GM18505 (cell line): ENCODE measurements around the gene STKLD1.
"Not testable (repeated sequence)": the region's sequence is repeated elsewhere in the genome, so short reads cannot be mapped to it uniquely, and the experiment has no call there.

Source experiments
- ATAC-seq: cut with Tn5 transposase; IDR thresholded peaks from one replicate; pipeline ENCODE4 v1.9.1; 2021; ENCODE audit not compliant: unreplicated experiment
- POLR2A ChIP-seq: IDR thresholded peaks from 4 replicates; pipeline ENCODE4 v1.6.1; 2011; ENCODE audit warnings: borderline replicate concordance; ENCODE audit not compliant: insufficient read depth, insufficient read length; ENCODE audit errors: extremely low read depth

Gene STKLD1

DNA sequence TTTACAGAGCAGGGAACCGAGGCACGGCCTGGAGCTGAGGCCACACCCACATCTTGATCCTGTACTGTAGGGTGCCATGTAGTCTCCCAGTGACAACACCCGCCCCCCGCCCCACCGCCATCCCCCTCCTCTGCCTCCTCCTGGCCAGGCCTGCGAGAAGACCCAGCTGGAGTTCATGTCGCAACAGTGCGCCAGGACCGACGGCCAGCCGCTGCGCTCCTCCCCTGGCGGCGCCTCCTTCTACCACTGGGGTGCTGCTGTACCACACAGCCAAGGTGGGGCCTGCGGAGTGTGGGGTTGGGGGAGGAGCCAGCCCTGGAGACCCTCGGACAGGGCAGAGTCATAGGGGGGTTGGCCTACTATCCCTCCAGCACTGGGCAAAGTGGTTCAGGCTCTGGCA is 60.5 kb downstream of the STKLD1 start:
- no peak for TF ChIP-seq POLR2A
- ATAC-seq = no peak

DNA sequence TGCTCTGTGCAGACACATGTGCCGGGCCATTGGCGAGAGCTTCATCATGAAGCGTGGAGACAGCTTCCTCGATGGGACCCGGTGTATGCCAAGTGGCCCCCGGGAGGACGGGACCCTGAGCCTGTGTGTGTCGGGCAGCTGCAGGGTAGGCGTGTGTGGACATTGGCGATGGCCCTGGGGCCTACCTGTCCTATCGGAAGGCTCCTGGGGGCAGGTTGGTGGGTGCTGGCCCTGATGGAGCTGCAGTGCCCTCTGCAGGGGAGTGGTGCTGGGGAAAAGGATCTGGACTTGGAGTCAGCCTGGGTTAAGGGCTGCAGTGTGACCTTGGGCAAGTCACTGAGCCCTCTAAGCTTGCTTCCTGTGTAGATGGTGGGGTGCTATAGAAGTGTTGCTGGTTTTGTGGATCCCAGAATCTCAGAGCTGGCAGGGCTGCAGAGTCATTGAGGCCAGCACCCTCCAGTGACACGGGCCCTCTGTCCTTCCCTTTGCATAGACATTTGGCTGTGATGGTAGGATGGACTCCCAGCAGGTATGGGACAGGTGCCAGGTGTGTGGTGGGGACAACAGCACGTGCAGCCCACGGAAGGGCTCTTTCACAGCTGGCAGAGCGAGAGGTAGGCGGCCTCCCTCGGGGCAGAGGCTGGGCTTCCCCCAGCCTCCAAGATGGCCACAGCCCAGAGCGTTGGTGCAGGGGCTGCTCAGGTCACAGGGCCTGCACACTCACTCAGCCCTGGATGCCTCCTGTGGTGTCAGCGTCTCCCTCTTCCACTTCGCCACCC is 61.8 kb downstream of the STKLD1 start:
- no peak for TF ChIP-seq POLR2A
- ATAC-seq = no peak

DNA sequence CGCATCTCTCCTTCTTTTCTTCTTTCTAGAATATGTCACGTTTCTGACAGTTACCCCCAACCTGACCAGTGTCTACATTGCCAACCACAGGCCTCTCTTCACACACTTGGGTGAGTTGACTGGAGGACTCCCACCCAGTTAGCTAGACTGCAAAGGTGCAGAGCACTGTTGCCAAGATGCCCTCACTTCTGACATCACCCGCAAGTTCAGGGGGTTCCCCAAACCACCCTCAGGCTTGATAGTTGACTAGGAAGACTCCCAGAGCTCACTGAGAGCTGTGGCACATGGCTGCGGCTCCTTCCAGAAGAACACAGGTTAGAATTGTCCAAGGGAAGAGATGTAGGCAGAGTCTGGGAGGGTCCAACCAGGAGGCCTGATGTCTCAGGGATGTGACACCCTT is 63.2 kb downstream of the STKLD1 start:
- TF ChIP-seq POLR2A = no peak
- ATAC-seq = no peak

DNA sequence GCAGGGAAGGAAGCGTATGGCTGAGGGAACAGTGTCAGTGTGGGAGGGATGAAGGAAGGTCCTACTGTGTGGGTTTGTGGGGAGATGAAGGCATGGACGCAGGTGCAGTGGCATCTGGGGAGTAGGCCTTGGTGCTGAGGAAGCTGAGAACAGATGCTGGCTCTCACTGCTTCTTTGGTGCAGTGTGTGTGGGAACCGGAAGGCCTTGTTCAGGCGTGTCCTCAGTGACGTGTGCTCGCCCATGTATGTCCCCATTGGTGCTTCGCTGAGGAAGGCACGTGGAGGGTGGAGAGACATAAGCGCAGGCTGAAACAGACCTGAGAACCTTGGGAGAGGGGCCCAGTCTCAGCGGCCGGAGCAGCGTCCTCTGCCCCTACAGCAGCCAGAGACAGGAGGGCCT is 64.7 kb downstream of the STKLD1 start:
- no peak for TF ChIP-seq POLR2A
- ATAC-seq = no peak

DNA sequence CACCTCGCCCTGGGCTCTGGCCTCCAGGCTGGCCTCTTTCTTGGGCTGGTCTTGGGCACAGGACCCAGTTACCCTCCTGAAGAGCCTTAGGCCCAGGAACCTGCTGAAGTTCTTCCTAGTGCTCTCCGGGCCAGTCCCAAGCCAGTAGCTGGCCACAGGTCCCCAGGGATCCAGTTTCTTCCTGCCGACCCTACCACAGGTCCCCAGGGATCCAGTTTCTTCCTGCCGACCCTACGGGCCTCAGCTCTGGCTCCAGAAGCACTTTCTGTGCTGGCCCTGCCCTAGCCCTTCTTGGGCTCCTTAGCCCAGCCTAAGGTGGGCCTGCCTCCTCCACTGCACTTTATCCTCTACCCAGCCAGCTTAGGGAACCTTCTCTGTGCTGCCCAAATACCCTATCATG is 65.4 kb downstream of the STKLD1 start:
- no peak for TF ChIP-seq POLR2A
- ATAC-seq = no peak

DNA sequence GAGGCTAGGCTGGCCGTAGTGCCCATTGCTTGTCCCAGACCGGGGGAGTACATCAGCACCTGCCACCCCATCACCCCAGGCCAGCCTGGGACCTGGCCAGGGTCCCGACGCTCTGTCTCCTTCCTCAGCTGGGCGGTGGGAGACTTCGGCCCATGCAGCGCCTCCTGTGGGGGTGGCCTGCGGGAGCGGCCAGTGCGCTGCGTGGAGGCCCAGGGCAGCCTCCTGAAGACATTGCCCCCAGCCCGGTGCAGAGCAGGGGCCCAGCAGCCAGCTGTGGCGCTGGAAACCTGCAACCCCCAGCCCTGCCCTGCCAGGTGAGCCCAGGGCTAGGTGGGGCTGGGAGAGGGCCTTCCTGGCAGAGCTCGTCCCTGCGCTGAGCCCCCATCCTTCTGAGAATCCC is 67.1 kb downstream of the STKLD1 start:
- ATAC-seq = no peak
- TF ChIP-seq POLR2A = no peak

DNA sequence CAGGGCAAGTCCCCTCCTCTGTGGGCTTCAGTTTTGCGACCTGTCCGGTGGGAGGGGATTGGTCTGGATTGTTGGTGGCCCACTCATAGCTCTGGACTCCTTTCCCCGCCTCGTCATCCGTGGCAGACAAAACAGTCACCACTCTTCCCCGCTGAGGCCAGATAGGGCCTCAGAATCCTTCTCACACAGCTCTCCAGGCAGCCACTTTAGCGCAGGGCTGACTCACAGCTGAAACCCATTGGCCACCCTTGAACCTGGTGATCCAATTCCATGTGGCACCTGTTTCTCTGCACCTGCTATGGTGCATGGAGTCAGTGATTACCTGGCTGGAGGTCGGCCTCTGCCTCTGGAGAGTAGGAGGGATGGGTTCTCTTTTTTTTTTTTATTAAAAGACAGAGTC is 67.8 kb downstream of the STKLD1 start:
- TF ChIP-seq POLR2A = no peak
- no peak for ATAC-seq

DNA sequence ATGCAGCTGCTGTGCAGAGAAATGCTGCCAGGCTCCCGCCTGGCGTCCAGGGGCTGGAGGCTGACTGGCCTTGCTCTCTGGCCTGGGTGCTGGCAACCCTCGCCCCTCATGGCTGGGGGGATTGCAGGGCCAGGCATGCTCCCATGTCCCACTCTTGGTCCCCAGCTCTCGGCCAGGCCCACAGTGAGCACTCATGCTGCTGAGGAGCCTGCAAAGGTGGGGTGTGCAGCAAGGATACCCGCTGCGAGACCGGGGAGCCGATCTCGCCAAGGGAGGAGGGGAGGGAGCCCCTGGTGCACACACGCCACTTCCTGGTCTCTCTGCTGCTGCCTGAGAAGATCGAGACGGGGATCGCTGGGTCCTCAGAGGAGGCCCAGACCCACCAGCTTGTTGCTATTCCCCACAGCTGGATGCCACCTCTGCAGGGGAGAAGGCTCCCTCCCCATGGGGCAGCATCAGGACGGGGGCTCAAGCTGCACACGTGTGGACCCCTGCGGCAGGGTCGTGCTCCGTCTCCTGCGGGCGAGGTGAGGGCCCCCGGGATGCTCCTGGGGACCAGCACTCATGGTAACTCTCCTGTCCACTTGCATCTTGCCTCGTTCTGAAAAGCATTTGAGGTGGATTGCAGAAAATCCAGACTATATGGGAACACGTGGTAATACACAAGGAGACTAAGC is 69.3 kb downstream of the STKLD1 start:
- TF ChIP-seq POLR2A = no peak
- no peak for ATAC-seq

DNA sequence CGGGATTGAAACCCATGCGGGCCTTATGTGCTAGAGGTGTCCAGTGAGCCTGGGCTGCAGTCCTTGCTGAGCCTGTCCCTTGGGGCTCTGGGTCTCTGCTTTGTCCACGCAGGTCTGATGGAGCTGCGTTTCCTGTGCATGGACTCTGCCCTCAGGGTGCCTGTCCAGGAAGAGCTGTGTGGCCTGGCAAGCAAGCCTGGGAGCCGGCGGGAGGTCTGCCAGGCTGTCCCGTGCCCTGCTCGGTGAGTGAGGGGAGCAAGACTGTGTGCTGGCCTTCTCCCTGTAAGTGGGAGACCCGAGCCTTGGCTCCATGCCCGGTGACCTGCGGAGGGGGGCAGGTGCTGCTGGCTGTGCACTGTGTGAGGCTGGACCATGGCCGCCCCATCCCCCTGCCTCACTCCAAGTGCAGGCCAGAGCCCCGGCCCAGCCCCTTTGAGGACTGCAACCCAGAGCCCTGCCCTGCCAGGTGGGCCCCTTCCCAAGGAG is 72.4 kb downstream of the STKLD1 start:
- no peak for TF ChIP-seq POLR2A
- no peak for ATAC-seq

DNA sequence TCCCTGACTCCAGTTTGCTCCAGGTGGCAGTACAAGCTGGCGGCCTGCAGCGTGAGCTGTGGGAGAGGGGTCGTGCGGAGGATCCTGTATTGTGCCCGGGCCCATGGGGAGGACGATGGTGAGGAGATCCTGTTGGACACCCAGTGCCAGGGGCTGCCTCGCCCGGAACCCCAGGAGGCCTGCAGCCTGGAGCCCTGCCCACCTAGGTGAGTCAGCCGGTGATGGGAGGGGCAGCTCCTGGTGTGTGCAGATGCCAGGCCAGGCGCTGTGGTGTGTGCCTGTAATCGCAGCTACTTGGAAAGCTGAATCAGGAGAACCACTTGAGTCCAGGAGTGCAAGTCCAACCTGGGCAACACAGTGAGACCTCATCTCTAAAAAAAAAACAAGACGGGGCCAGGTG is 73.6 kb downstream of the STKLD1 start:
- no peak for TF ChIP-seq POLR2A
- ATAC-seq = no peak

DNA sequence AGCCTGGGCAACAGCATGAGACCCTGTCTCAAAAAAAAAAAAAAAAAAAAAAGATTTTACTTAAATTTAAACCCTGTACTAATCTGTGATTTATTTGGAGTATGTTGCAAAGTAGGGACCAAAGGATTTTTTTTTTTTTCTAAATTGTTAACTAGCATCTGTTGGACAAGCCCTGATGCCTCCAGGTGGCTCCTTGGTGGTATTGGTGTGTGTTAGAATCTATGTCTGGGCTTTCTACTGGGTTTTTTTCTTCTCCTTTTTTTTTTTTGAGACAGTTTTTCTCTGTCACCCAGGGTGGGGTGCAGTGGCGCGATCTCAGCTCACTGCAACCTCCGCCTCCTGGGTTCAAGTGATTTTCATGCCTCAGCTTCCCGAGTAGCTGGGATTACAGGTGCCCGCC is 75.7 kb downstream of the STKLD1 start:
- not testable (repeated sequence) for ATAC-seq

DNA sequence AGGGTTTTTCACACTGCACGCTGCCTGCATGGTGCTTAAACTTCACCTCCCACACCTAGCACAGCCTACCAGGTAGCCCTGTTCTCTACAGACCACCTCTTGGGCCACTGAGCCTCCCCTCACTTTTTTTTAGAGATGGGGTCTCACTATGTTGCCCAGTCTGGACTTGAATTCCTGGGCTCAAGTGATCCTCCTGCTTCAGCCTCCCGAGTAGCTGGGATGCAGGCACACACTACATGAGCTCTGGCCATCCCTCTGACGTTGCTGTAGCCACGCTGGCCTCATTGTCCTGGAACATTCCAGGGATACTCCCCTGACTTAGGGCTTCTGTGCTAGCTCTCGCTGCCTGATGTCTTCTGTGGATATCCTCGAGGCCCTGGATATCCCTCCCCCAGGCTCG is 76.4 kb downstream of the STKLD1 start:
- ATAC-seq = no peak
- TF ChIP-seq POLR2A = no peak

DNA sequence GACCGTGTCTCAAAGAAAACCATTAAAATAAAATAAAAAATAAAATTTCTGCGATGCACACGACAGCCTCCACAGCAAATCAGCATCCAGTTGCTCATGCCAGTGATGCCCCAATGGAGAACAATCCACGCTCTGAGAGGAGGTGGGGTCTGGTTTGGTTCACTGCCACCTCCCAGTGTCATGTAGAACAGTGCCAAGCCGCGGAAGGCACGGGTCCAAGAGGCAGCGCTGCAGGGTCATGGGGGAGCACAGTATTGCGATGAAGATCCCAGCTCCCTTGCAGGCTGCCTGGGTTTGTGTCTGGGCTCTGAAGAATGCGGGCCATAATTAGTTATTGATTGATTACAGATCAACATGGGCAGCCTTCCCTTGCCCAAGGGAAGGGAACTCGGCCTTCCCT is 77.5 kb downstream of the STKLD1 start:
- no peak for TF ChIP-seq POLR2A
- ATAC-seq = no peak

DNA sequence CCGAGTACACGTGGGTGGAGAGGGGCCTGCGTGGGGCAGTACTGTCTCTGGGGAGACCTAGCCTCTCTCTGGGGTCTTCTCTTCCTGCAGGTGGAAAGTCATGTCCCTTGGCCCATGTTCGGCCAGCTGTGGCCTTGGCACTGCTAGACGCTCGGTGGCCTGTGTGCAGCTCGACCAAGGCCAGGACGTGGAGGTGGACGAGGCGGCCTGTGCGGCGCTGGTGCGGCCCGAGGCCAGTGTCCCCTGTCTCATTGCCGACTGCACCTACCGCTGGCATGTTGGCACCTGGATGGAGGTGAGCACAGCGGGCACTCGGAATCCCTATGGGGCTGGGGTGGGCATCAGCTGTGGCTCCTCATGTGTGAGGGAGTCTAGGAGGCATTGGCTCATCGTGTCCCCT is 78.2 kb downstream of the STKLD1 start:
- TF ChIP-seq POLR2A = no peak

More for the DNA sequence above, 78.2 kb downstream of the STKLD1 start:
- ATAC-seq = no peak
